Common myeloid progenitor, CD34-positive (primary cell): ENCODE results near the gene SLC38A8.

ENCODE experiments used
- CTCF ChIA-PET: fragments of 350-600 bp; sonication (Branson Sonifier 250); formaldehyde crosslinking; loops from one replicate; lab custom pipeline; 2021; ENCODE audit warnings: antibody characterized with exemption; lab: Charles Lee
- POLR2A ChIA-PET: fragments of 350-600 bp; sonication (Branson Sonifier 250); formaldehyde crosslinking; loops from one replicate; lab custom pipeline; 2021; ENCODE audit warnings: antibody characterized with exemption; lab: Charles Lee
- DNase-seq, 3 donors: peaks; one replicate each; pipeline versions ENCODE4 v3.0.0 to v3.0.0-alpha.2; 2013
- H3K27ac ChIP-seq, 2 experiments: 1 replicate in 1 of 2; 2 replicates in 1 of 2; pipeline ENCODE4 v1.7.0; 2013; ENCODE audit warnings: inconsistent platforms in 2 of 2, low read length in 2 of 2, mild to moderate bottlenecking in 2 of 2, low read depth in 1 of 2, moderate library complexity in 1 of 2; ENCODE audit not compliant: severe bottlenecking in 2 of 2, insufficient read depth in 1 of 2, poor library complexity in 1 of 2
- H3K27me3 ChIP-seq, 5 experiments: replicated peaks in 2 of 5; 1 replicate in 3 of 5; 2 replicates in 2 of 5; pipeline versions ENCODE4 v1.6.1 to v1.7.0; 2013; ENCODE audit warnings: low read length in 4 of 5, mild to moderate bottlenecking in 2 of 5, moderate library complexity in 2 of 5, inconsistent platforms in 1 of 5; ENCODE audit not compliant: insufficient read depth in 5 of 5, control insufficient read depth in 4 of 5
- H3K36me3 ChIP-seq, 4 experiments: 1 replicate in 2 of 4; 2 replicates in 2 of 4; pipeline versions ENCODE4 v1.6.1 to v1.7.0; 2013; ENCODE audit warnings: low read length in 3 of 4, control low read depth in 1 of 4, mild to moderate bottlenecking in 1 of 4; ENCODE audit not compliant: control insufficient read depth in 4 of 4, insufficient read depth in 4 of 4
- H3K4me1 ChIP-seq, 4 experiments: 1 replicate in 3 of 4; 2 replicates in 1 of 4; pipeline versions ENCODE4 v1.6.1 to v1.7.1; 2013; ENCODE audit warnings: low read length in 3 of 4, mild to moderate bottlenecking in 3 of 4, control low read depth in 1 of 4, inconsistent platforms in 1 of 4, moderate library complexity in 1 of 4; ENCODE audit not compliant: control insufficient read depth in 4 of 4, insufficient read depth in 4 of 4; ENCODE audit errors: control extremely low read depth in 1 of 4
- H3K4me3 ChIP-seq, 7 experiments: 1 replicate in 4 of 7; 2 replicates in 3 of 7; pipeline versions ENCODE4 v1.5.1 to v1.7.0; 2013; ENCODE audit warnings: mild to moderate bottlenecking in 7 of 7, low read length in 6 of 7, moderate library complexity in 6 of 7, inconsistent platforms in 2 of 7, low read depth in 2 of 7, control low read depth in 1 of 7; ENCODE audit not compliant: insufficient read depth in 4 of 7, control insufficient read depth in 1 of 7; ENCODE audit errors: extremely low read depth in 1 of 7
- H3K9me3 ChIP-seq, 5 experiments: 1 replicate in 4 of 5; 2 replicates in 1 of 5; pipeline versions ENCODE4 v1.6.1 to v1.7.1; 2013; ENCODE audit warnings: low read length in 4 of 5, mild to moderate bottlenecking in 2 of 5, inconsistent platforms in 1 of 5, low read depth in 1 of 5, moderate library complexity in 1 of 5; ENCODE audit not compliant: control insufficient read depth in 4 of 5, insufficient read depth in 2 of 5; ENCODE audit errors: control extremely low read depth in 1 of 5
- WGBS: methylation state at CpG from one replicate; pipeline ENCODE4 v1.1.5; 2013; ENCODE audit not compliant: insufficient coverage; 5-methylcytosine and 5-hydroxymethylcytosine counted together

The SLC38A8 gene

DNA sequence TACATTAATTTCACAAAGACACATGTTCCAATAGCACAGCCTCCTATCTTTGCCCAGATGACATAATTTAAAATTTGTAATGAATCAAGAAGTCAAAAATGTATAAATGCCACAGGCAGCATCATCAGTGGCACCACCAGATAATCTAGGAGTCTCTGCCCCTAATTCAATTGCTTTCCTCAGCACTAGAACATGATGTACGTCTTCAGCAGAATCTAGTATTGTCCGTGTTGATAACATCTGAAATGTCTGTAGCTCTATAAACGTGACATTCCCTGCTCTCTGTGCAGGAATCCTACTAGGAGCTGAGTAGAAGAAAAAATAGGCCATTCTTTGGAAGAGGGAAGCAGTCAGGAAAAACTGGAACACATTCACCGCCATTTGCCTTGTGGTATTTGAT lies 21.4 kb upstream of the SLC38A8 start:
- H3K27me3 ChIP-seq: no peaks in the 10 kb centered on the region
- no peak overlapping the region for H3K27ac ChIP-seq
- ChIA-PET POLR2A (no interaction called here), CTCF (interaction anchor here (0.8 to 9.5 kb wide), 10 partner anchors 10 to 579 kb away, joined by 3 to 95 read pairs (median 4); partner anchors contain the start of gene OSGIN1)
- no peak for DNase-seq
- no peaks in the 10 kb centered on the region for H3K4me1 ChIP-seq
- whole genome bisulfite sequencing: 94% methylated on average over 3 of the region's 4 CpGs
- H3K36me3 ChIP-seq: peaks cover 27 to 88% (median 66%) of the 10 kb centered on the region in 4 experiments
- no peaks in the 10 kb centered on the region for H3K9me3 ChIP-seq
- H3K4me3 ChIP-seq: no peak overlapping the region

DNA sequence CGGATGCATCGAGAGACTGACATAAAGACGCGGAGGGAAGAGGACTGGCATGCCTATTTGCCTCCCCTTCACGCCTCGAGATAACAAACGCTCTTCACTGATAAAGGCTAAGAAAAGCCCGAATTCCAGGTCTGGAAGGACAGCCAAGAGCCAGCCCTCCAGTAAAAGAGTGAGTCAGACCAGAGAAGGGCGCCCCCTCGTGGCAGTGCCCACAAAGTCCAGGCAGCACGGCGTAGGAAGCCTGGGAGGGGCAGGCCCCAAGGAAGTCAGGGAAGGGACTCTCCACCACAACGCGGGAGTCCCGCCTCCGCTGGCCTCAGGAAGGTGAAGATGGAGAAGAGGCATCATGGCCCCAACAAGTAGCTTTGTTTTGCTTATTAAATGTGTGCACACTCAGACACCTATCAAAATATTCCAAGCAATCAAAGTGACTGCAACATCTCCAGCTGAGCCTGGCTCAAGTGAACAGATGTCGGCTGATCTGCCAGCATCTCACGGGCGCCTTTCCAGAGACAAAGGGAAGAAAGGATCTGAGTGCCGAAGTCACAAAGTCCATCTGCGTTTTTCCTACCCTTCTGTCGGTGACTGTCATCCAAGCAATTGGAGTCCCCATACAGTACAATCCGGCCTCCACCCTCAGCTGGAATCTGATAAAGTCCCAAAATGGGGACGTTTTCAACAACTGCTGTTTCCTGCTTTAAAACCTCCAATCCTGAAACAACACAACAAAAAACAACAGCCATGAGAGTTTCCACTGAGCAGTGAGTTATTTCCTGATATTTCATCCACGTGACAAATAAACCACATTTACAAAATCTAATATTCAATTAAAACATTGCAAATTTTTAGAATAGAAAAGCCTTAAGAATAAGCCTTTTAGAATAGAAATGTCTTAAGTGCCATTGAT lies 20.4 kb upstream of the SLC38A8 start:
- Histone ChIP-seq H3K4me1 (no peaks in the 10 kb centered on the region), H3K9me3 (no peaks in the 10 kb centered on the region), H3K27ac (no peak overlapping the region), H3K27me3 (no peaks in the 10 kb centered on the region), H3K36me3 (peaks cover 22 to 88% (median 66%) of the 10 kb centered on the region in 4 experiments), H3K4me3 (no peak overlapping the region)
- DNase-seq: peak; percentile 52 to 61 (median 55)
- 75% methylated on average over 22 of the region's 25 CpGs for WGBS
- ChIA-PET CTCF (interaction anchor here (1.2 to 9.5 kb wide), 8 partner anchors 9 to 126 kb away, joined by 3 to 95 read pairs (median 4); partner anchors contain the start of gene OSGIN1), POLR2A (no interaction called here)

- Histone ChIP-seq H3K27me3 (no peaks in the 10 kb centered on the region), H3K27ac (no peak overlapping the region), H3K4me1 (no peaks in the 10 kb centered on the region), H3K9me3 (no peaks in the 10 kb centered on the region), H3K4me3 (no peak overlapping the region), H3K36me3 (peaks cover 26 to 91% (median 64%) of the 10 kb centered on the region in 4 experiments)
- 86% methylated on average over 7 of the region's 7 CpGs for WGBS
- CTCF ChIA-PET: interaction anchor here (1.0 to 4.0 kb wide), 7 partner anchors 9 to 117 kb away, joined by 3 to 21 read pairs (median 5); no protein-coding TSS in a partner anchor
- DNase-seq: no peak
- POLR2A ChIA-PET: interaction anchor here (0.6 to 0.7 kb wide), 2 partner anchors 43 to 48 kb away, joined by 3 read pairs; no protein-coding TSS in a partner anchor
Observed at GRCh38 chr16:84061236-84061819, 18.7 kb upstream of the SLC38A8 start.

DNA sequence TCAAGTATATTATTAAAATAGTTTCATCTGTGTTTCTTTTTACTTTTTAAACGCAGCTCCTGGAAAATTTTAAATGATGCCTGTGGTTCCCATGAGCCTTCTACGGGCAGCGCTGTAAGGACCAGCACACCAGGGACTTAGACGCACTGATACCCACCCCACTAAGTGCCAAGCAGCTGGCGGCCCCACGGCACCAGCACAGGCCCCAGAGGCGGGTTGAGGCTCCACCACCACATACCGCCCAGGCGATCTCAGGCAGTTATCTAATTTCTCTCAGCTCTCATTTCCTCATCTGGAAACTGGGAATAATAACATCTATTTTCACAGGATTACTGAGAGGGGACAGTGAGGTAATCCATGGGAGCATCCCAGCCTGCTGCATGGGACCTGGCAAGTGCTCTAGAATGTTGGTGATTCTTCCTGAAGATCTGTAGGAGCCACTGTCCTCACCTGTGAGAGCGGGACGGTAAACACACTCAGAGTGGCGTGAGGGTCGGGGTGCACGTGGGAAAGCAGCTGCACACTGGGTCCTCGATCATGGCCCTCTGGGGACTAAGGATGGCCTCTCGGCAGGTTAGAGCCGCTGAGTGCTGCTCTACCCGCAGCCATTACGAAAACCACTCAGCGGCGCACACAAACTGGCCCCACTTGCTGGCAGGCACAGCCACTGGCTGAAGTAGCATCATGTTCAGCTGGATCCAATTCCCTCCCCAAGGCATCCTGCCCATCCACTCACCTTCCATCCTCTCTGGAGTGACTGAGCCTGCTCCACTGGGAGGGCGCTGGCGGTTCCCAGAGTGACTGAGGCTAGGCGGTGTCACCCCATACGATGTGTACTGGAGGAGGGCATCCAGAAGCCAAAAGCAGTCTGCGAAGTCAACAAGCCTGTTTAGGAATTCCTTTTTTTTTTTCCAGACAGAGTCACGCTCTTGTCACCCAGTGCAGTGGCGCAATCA lies 17.6 kb upstream of the SLC38A8 start:
- DNase-seq: no peak
- Histone ChIP-seq H3K9me3 (no peaks in the 10 kb centered on the region), H3K27ac (no peak overlapping the region), H3K4me3 (no peak overlapping the region), H3K36me3 (peaks cover 28 to 92% (median 61%) of the 10 kb centered on the region in 4 experiments), H3K27me3 (no peaks in the 10 kb centered on the region), H3K4me1 (no peaks in the 10 kb centered on the region)
- ChIA-PET POLR2A (interaction anchor here (0.7 kb wide), 1 partner anchor 44 kb away, joined by 3 read pairs; no protein-coding TSS in a partner anchor), CTCF (interaction anchor here (0.9 to 4.0 kb wide), 4 partner anchors 8 to 106 kb away, joined by 3 to 21 read pairs (median 10); no protein-coding TSS in a partner anchor)
- 98% methylated on average over 23 of the region's 28 CpGs for WGBS

GRCh38 chr16:84059111-84059510 lies 16.5 kb upstream of the SLC38A8 start:
- H3K4me1 ChIP-seq: no peaks in the 10 kb centered on the region
- CTCF ChIA-PET: interaction anchor here (0.9 to 4.0 kb wide), 5 partner anchors 9 to 105 kb away, joined by 3 to 21 read pairs (median 3); no protein-coding TSS in a partner anchor
- H3K27ac ChIP-seq: no peak overlapping the region
- no peaks in the 10 kb centered on the region for H3K27me3 ChIP-seq
- H3K36me3 ChIP-seq: peaks cover 29 to 92% (median 63%) of the 10 kb centered on the region in 4 experiments
- no peak overlapping the region for H3K4me3 ChIP-seq
- 100% methylated on average over 9 of the region's 11 CpGs for WGBS
- H3K9me3 ChIP-seq: no peaks in the 10 kb centered on the region
- POLR2A ChIA-PET: no interaction called here
- no peak for DNase-seq

- ChIA-PET POLR2A (no interaction called here), CTCF (interaction anchor here (0.9 to 4.0 kb wide), 4 partner anchors 14 to 104 kb away, joined by 3 to 21 read pairs (median 8); no protein-coding TSS in a partner anchor)
- no peaks in the 10 kb centered on the region for H3K9me3 ChIP-seq
- WGBS: 98% methylated on average over 8 of the region's 11 CpGs
- no peaks in the 10 kb centered on the region for H3K27me3 ChIP-seq
- no peak overlapping the region for H3K4me3 ChIP-seq
- no peaks in the 10 kb centered on the region for H3K4me1 ChIP-seq
- DNase-seq: no peak
- no peak overlapping the region for H3K27ac ChIP-seq
- peaks cover 29 to 93% (median 65%) of the 10 kb centered on the region in 4 experiments for H3K36me3 ChIP-seq
Observed at GRCh38 chr16:84058664-84059063, 16.1 kb upstream of the SLC38A8 start.
